Endothelial cell of umbilical vein (primary cell): Measurements from ENCODE around the gene MRPS14. TPM values are rescaled to one million over a fixed set of nuclear protein-coding genes. Genes with fewer than 3 reads are reported as not detected.

Experiments used
- BruUV-seq: library from RNA; stranded (reverse); fragments of 400-500 nt; replicated peaks from 2 replicates; lab custom pipeline; 2021; lab: Mats Ljungman, UMichigan
- CTCF ChIA-PET: fragments of 300-600, 350-600 bp; sonication (Branson Sonifier 250); formaldehyde crosslinking; loops from one replicate; lab custom pipeline; 2021; ENCODE audit warnings: antibody characterized with exemption, inconsistent platforms; lab: Charles Lee
- POLR2A ChIA-PET: fragments of 300-600, 350-600 bp; sonication (Branson Sonifier 250); formaldehyde crosslinking; loops from one replicate; lab custom pipeline; 2021; ENCODE audit warnings: antibody characterized with exemption, inconsistent platforms; lab: Charles Lee
- DNase-seq: peaks from one replicate; pipeline ENCODE4 v3.0.0-alpha.2; 2011; ENCODE audit warnings: low read depth, low spot score
- FAIRE-seq: peaks from 2 replicates; lab custom pipeline; 2011; peaks lifted over from hg19 to GRCh38; lab: Jason Lieb, UNC
- H2AFZ ChIP-seq: 2 replicates; pipeline ENCODE4 v1.6.0; 2012; ENCODE audit warnings: low read depth, low read length, control low read depth, inconsistent platforms
- H3K27ac ChIP-seq: 2 replicates; pipeline ENCODE4 v1.5.1; 2011; ENCODE audit warnings: low read depth, mild to moderate bottlenecking, control low read depth, low read length, moderate library complexity; ENCODE audit not compliant: insufficient read depth
- H3K27me3 ChIP-seq, 2 experiments: 2 replicates each; pipeline versions ENCODE4 v1.6.0 to v1.6.1; 2011; ENCODE audit warnings: low read length in 2 of 2, mixed read lengths in 1 of 2; ENCODE audit not compliant: control insufficient read depth in 2 of 2, insufficient read depth in 2 of 2
- H3K36me3 ChIP-seq, 2 experiments: 2 replicates in 1 of 2; 3 replicates in 1 of 2; pipeline ENCODE4 v1.5.1; 2011; ENCODE audit warnings: low read length in 2 of 2, mild to moderate bottlenecking in 1 of 2, moderate library complexity in 1 of 2; ENCODE audit not compliant: control insufficient read depth in 2 of 2, insufficient read depth in 2 of 2; ENCODE audit errors: extremely low read depth in 1 of 2
- H3K4me1 ChIP-seq: 3 replicates; pipeline ENCODE4 v1.5.1; 2011; ENCODE audit warnings: mild to moderate bottlenecking, low read length; ENCODE audit not compliant: control insufficient read depth, insufficient read depth; ENCODE audit errors: extremely low read depth
- H3K4me2 ChIP-seq: 2 replicates; pipeline ENCODE4 v1.6.1; 2011; ENCODE audit warnings: low read length, control low read depth, mixed read lengths; ENCODE audit not compliant: insufficient read depth
- H3K4me3 ChIP-seq, 3 experiments: fragments of 200-600 bp in 1 of 3; sonication (generic), shearing (Covaris generic) in 1 of 3; replicated peaks in 1 of 3; 2 replicates each; pipeline ENCODE4 v1.5.1; 2011 to 2016; ENCODE audit warnings: control low read depth in 3 of 3, low read length in 3 of 3, mild to moderate bottlenecking in 2 of 3, inconsistent platforms in 1 of 3, low read depth in 1 of 3, moderate library complexity in 1 of 3; ENCODE audit not compliant: insufficient read depth in 1 of 3
- H3K79me2 ChIP-seq: 2 replicates; pipeline ENCODE4 v1.6.0; 2012; ENCODE audit warnings: low read length, inconsistent platforms; ENCODE audit not compliant: control insufficient read depth, insufficient read depth
- H3K9ac ChIP-seq: replicated peaks from 2 replicates; pipeline ENCODE3; 2011; ENCODE audit warnings: low read length, control low read depth; ENCODE audit not compliant: insufficient read depth; ENCODE audit errors: extremely low read depth
- H3K9me1 ChIP-seq: replicated peaks from 3 replicates; pipeline ENCODE4 v1.6.0; 2011; ENCODE audit warnings: mild to moderate bottlenecking, low read length; ENCODE audit not compliant: control insufficient read depth, insufficient read depth; ENCODE audit errors: extremely low read depth
- H3K9me3 ChIP-seq: replicated peaks from 2 replicates; pipeline ENCODE4 v1.5.1; 2012; ENCODE audit warnings: low read length, inconsistent platforms; ENCODE audit not compliant: control insufficient read depth, insufficient read depth
- H4K20me1 ChIP-seq: replicated peaks from 2 replicates; pipeline ENCODE3; 2011; ENCODE audit warnings: mild to moderate bottlenecking, low read length; ENCODE audit not compliant: control insufficient read depth, insufficient read depth; ENCODE audit errors: extremely low read depth
- EZH2 ChIP-seq: IDR thresholded peaks from 2 replicates; pipeline ENCODE4 v1.6.1; 2012; ENCODE audit warnings: borderline replicate concordance, low read depth, mild to moderate bottlenecking, moderate library complexity, low read length, inconsistent platforms; ENCODE audit not compliant: severe bottlenecking
- FOS ChIP-seq: IDR thresholded peaks from 2 replicates; pipeline ENCODE4 v1.6.1; 2011; ENCODE audit warnings: mild to moderate bottlenecking, low read length, moderate library complexity, borderline replicate concordance; ENCODE audit not compliant: insufficient read depth
- GATA2 ChIP-seq: IDR thresholded peaks from 2 replicates; pipeline ENCODE4 v1.7.0; 2011; ENCODE audit warnings: low read depth, mild to moderate bottlenecking, moderate library complexity, mixed read lengths, low read length; ENCODE audit not compliant: insufficient read length, insufficient read depth
- JUN ChIP-seq: IDR thresholded peaks from 2 replicates; pipeline ENCODE4 v1.6.1; 2011; ENCODE audit warnings: borderline replicate concordance, low read depth; ENCODE audit not compliant: insufficient read length, insufficient read depth
- MYC ChIP-seq: IDR thresholded peaks from one replicate; pipeline ENCODE4 v1.6.1; 2011; ENCODE audit warnings: mild to moderate bottlenecking, low read depth, low read length
- POLR2A ChIP-seq: IDR thresholded peaks from 2 replicates; pipeline ENCODE4 v1.6.1; 2012; ENCODE audit warnings: low read depth, mild to moderate bottlenecking, control low read depth, low read length
- POLR2AphosphoS5 ChIP-seq: IDR thresholded peaks from 2 replicates; pipeline ENCODE4 v1.6.1; 2012; ENCODE audit warnings: low read depth, mild to moderate bottlenecking, control low read depth, low read length, moderate library complexity; ENCODE audit not compliant: insufficient read depth
- dilution Hi-C: fragments of 300-500 bp; cut with MboI; formaldehyde crosslinking; loops from one replicate; pipeline ENCODE4 v1.15.0; 2019; ENCODE audit warnings: low sequenced_read_pairs; ENCODE audit not compliant: extremely low pct_ligation_motif_present
- intact Hi-C: fragments of 100-400 bp; cut with micrococcal nuclease; formaldehyde crosslinking; loops from one replicate; pipeline ENCODE4 v1.10.0; 2022
- polyA plus RNA-seq, 4 experiments: library from polyadenylated mRNA; depleted of rRNA in 3 of 4; stranded (reverse) in 3 of 4; unstranded in 1 of 4; fragments of >200 nt; gene quantifications; 2 replicates each; pipeline versions ENCODE4 v1.2.1 to v1.2.3, GENCODE V29; 2011 to 2012; ENCODE audit warnings: missing spikeins in 1 of 4
- total RNA-seq: library from RNA; stranded (reverse); gene quantifications from 2 replicates; pipeline ENCODE4 v1.2.3, GENCODE V29; 2021
- TF ChIP-seq, protein P1 (sequence below): IDR thresholded peaks from 2 replicates; pipeline ENCODE4 v1.6.1; 2011; ENCODE audit not compliant: insufficient read depth, insufficient read length
- TF ChIP-seq, protein P2 (sequence below), 2 donors: IDR thresholded peaks; 1 replicate in 1 of 2; 2 replicates in 1 of 2; pipeline ENCODE4 v1.5.1; 2011; ENCODE audit warnings: low read length in 2 of 2, mild to moderate bottlenecking in 2 of 2, moderate library complexity in 2 of 2, control low read depth in 1 of 2, inconsistent platforms in 1 of 2, low read depth in 1 of 2; ENCODE audit not compliant: insufficient read depth in 1 of 2; ENCODE audit errors: extremely low read depth in 1 of 2

MRPS14 gene
- total and polyA plus RNA-seq, 2 donors (not counting 3 experiments of a cell fraction or from before 2014, with no cell fraction given): 29.5 to 31.8 TPM

- Histone ChIP-seq H3K4me3 (no peak overlapping the region), H4K20me1 (no peaks in the 10 kb centered on the region), H3K79me2 (no peaks in the 10 kb centered on the region), H3K9me1 (no peaks in the 10 kb centered on the region), H3K36me3 (no peaks in the 10 kb centered on the region), H3K9ac (no peak overlapping the region), H2AFZ (no peak overlapping the region), H3K9me3 (no peaks in the 10 kb centered on the region), H3K27ac (no peak overlapping the region), H3K4me2 (no peak overlapping the region), H3K27me3 (no peaks in the 10 kb centered on the region), H3K4me1 (peaks cover 27% of the 10 kb centered on the region)
- intact Hi-C loops (no loop called here), dilution Hi-C loops (no loop called here)
- TF ChIP-seq POLR2AphosphoS5 (no peak), MYC (no peak), FOS (no peak), JUN (no peak), GATA2 (no peak), EZH2 (no peak), POLR2A (no peak)
- TF ChIP-seq, protein P1, sequence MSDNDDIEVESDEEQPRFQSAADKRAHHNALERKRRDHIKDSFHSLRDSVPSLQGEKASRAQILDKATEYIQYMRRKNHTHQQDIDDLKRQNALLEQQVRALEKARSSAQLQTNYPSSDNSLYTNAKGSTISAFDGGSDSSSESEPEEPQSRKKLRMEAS: no peak
- TF ChIP-seq, protein P2, sequence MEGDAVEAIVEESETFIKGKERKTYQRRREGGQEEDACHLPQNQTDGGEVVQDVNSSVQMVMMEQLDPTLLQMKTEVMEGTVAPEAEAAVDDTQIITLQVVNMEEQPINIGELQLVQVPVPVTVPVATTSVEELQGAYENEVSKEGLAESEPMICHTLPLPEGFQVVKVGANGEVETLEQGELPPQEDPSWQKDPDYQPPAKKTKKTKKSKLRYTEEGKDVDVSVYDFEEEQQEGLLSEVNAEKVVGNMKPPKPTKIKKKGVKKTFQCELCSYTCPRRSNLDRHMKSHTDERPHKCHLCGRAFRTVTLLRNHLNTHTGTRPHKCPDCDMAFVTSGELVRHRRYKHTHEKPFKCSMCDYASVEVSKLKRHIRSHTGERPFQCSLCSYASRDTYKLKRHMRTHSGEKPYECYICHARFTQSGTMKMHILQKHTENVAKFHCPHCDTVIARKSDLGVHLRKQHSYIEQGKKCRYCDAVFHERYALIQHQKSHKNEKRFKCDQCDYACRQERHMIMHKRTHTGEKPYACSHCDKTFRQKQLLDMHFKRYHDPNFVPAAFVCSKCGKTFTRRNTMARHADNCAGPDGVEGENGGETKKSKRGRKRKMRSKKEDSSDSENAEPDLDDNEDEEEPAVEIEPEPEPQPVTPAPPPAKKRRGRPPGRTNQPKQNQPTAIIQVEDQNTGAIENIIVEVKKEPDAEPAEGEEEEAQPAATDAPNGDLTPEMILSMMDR (IDR thresholded peaks at IDR 0.05; ENCODE audit: extremely low read depth in 1 of 2, insufficient read depth in 1 of 2, low read depth in 1 of 2, low read length in 2 of 2): no peak
- POLR2A ChIA-PET: no interaction called here
- DNase-seq: no peak
- CTCF ChIA-PET: interaction anchor here (1.3 kb wide), 1 partner anchor 11 kb away, joined by 3 read pairs; no protein-coding TSS in a partner anchor
- no TSS peak for BruUV-seq
- no peak for FAIRE-seq
Measured at GRCh38 chr1:174971902-174972301, 51.3 kb downstream of the MRPS14 start.
